MG63 (cell line): ENCODE results near the gene ATF7. TPM values are rescaled to one million over a fixed set of nuclear protein-coding genes. Genes with fewer than 3 reads are reported as not detected.
"Not testable (repeated sequence)": the region's sequence is repeated elsewhere in the genome, so short reads cannot be mapped to it uniquely, and the experiment has no call there.

ENCODE experiments used
- DNase-seq: peaks from one replicate; pipeline ENCODE4 v3.0.0-alpha.2; 2020
- H3K27me3 ChIP-seq: fragments of 250-450 bp; sonication (Bioruptor Pico); 2 replicates; pipeline ENCODE4 v1.5.1; 2020; ENCODE audit warnings: mild to moderate bottlenecking, moderate library complexity
- H3K36me3 ChIP-seq: fragments of 250-450 bp; sonication (Bioruptor Pico); 2 replicates; pipeline ENCODE4 v1.5.1; 2020; ENCODE audit warnings: mild to moderate bottlenecking, moderate library complexity
- H3K4me3 ChIP-seq: fragments of 250-450 bp; sonication (Bioruptor Pico); 2 replicates; pipeline ENCODE4 v1.5.1; 2020; ENCODE audit warnings: mild to moderate bottlenecking, moderate library complexity
- H3K9me3 ChIP-seq: fragments of 250-450 bp; sonication (Bioruptor Pico); 2 replicates; pipeline ENCODE4 v1.5.1; 2020; ENCODE audit warnings: mild to moderate bottlenecking, moderate library complexity
- total RNA-seq: library from RNA; depleted of rRNA; stranded (reverse); fragments of >200 nt; shearing (Covaris generic); gene quantifications from 2 replicates; pipeline ENCODE4 v1.2.3, GENCODE V29; 2014; ENCODE audit warnings: low replicate concordance

ATF7 gene
- total RNA-seq, 1 experiment from 2014 or later: 5.7 TPM

- Histone ChIP-seq H3K27me3 (no peaks in the 10 kb centered on the region), H3K9me3 (no peaks in the 10 kb centered on the region), H3K4me3 (no peak overlapping the region), H3K36me3 (no peaks in the 10 kb centered on the region)
- no peak for DNase-seq
Observed at GRCh38 chr12:53643232-53643979, 17.2 kb upstream of the ATF7 start.

- H3K9me3 ChIP-seq: no peaks in the 10 kb centered on the region
- H3K27me3 ChIP-seq: no peaks in the 10 kb centered on the region
- no peak for DNase-seq
- H3K36me3 ChIP-seq: no peaks in the 10 kb centered on the region
- H3K4me3 ChIP-seq: no peak overlapping the region
Observed at GRCh38 chr12:53638057-53638456, 11.9 kb upstream of the ATF7 start.

GRCh38 chr12:53636641-53637040, 10.5 kb upstream of the ATF7 start:
- H3K36me3 ChIP-seq: no peaks in the 10 kb centered on the region
- no peak overlapping the region for H3K4me3 ChIP-seq
- no peak for DNase-seq
- H3K27me3 ChIP-seq: no peaks in the 10 kb centered on the region
- no peaks in the 10 kb centered on the region for H3K9me3 ChIP-seq

- H3K27me3 ChIP-seq, DNase-seq, H3K36me3 ChIP-seq, H3K9me3 ChIP-seq, H3K4me3 ChIP-seq: not testable (repeated sequence)
Observed at GRCh38 chr12:53635708-53636107, 9.5 kb upstream of the ATF7 start.

- no peaks in the 10 kb centered on the region; the same call in 1 of the 2 replicates for H3K36me3 ChIP-seq
- DNase-seq: no peak
- 0 out of 2 replicates have a peak, but pooled peaks cover 2% of the 10 kb centered on the region for H3K9me3 ChIP-seq
- H3K4me3 ChIP-seq: no peak overlapping the region
- H3K27me3 ChIP-seq: no peaks in the 10 kb centered on the region
Observed at GRCh38 chr12:53631721-53632120, 5.5 kb upstream of the ATF7 start.

- no peak for DNase-seq
- Histone ChIP-seq H3K9me3 (0 out of 2 replicates have a peak, but pooled peaks cover 2% of the 10 kb centered on the region), H3K4me3 (no peak overlapping the region), H3K27me3 (no peaks in the 10 kb centered on the region), H3K36me3 (no peaks in the 10 kb centered on the region; the same call in none of the 2 replicates)
Observed at GRCh38 chr12:53627919-53628318, 1.7 kb upstream of the ATF7 start.

- no peak for DNase-seq
- 0 out of 2 replicates have a peak, but pooled peaks cover 2% of the 10 kb centered on the region for H3K9me3 ChIP-seq
- no peaks in the 10 kb centered on the region; the same call in none of the 2 replicates for H3K36me3 ChIP-seq
- H3K27me3 ChIP-seq: no peaks in the 10 kb centered on the region
- H3K4me3 ChIP-seq: peak overlapping the region; percentile 82
Observed at GRCh38 chr12:53626702-53627169, 554 bp upstream of the ATF7 start.

- peak overlapping the region; percentile 82 for H3K4me3 ChIP-seq
- H3K9me3 ChIP-seq: no peaks in the 10 kb centered on the region
- no peaks in the 10 kb centered on the region for H3K27me3 ChIP-seq
- no peaks in the 10 kb centered on the region; the same call in none of the 2 replicates for H3K36me3 ChIP-seq
- DNase-seq: no peak
Observed at GRCh38 chr12:53625373-53625945, 723 bp downstream of the ATF7 start.

GRCh38 chr12:53624956-53625355, 1.2 kb downstream of the ATF7 start:
- DNase-seq: no peak
- Histone ChIP-seq H3K36me3 (no peaks in the 10 kb centered on the region; the same call in none of the 2 replicates), H3K4me3 (peak overlapping the region; percentile 82), H3K9me3 (no peaks in the 10 kb centered on the region), H3K27me3 (no peaks in the 10 kb centered on the region)

- H3K27me3 ChIP-seq: no peaks in the 10 kb centered on the region
- H3K36me3 ChIP-seq: no peaks in the 10 kb centered on the region; the same call in none of the 2 replicates
- peak overlapping the region; percentile 82 for H3K4me3 ChIP-seq
- H3K9me3 ChIP-seq: no peaks in the 10 kb centered on the region
- no peak for DNase-seq
Observed at GRCh38 chr12:53624458-53624857, 1.7 kb downstream of the ATF7 start.

GRCh38 chr12:53623548-53624385, 2.4 kb downstream of the ATF7 start:
- H3K36me3 ChIP-seq: no peaks in the 10 kb centered on the region; the same call in none of the 2 replicates
- peak; percentile 15 for DNase-seq
- peak overlapping the region; percentile 82 for H3K4me3 ChIP-seq

GRCh38 chr12:53622724-53623123, 3.5 kb downstream of the ATF7 start:
- no peaks in the 10 kb centered on the region; the same call in none of the 2 replicates for H3K36me3 ChIP-seq
- no peaks in the 10 kb centered on the region for H3K27me3 ChIP-seq
- no peak overlapping the region for H3K4me3 ChIP-seq
- no peak for DNase-seq
- no peaks in the 10 kb centered on the region for H3K9me3 ChIP-seq

More at GRCh38 chr12:53623548-53624385, 2.4 kb downstream of the ATF7 start:
- Histone ChIP-seq H3K9me3 (no peaks in the 10 kb centered on the region), H3K27me3 (no peaks in the 10 kb centered on the region)

GRCh38 chr12:53618275-53618674, 7.9 kb downstream of the ATF7 start:
- Histone ChIP-seq H3K4me3 (peak overlapping the region; percentile 3), H3K9me3 (no peaks in the 10 kb centered on the region), H3K27me3 (no peaks in the 10 kb centered on the region), H3K36me3 (peaks cover 14% of the 10 kb centered on the region)
- no peak for DNase-seq

- no peak overlapping the region for H3K4me3 ChIP-seq
- H3K27me3 ChIP-seq: no peaks in the 10 kb centered on the region
- DNase-seq: no peak
- no peaks in the 10 kb centered on the region for H3K9me3 ChIP-seq
- peaks cover 14% of the 10 kb centered on the region for H3K36me3 ChIP-seq
Observed at GRCh38 chr12:53617700-53618099, 8.5 kb downstream of the ATF7 start.

GRCh38 chr12:53616950-53617349, 9.2 kb downstream of the ATF7 start:
- no peaks in the 10 kb centered on the region for H3K27me3 ChIP-seq
- H3K9me3 ChIP-seq: no peaks in the 10 kb centered on the region
- peaks cover 14% of the 10 kb centered on the region for H3K36me3 ChIP-seq
- no peak for DNase-seq
- H3K4me3 ChIP-seq: no peak overlapping the region

- H3K4me3 ChIP-seq: no peak overlapping the region
- H3K9me3 ChIP-seq: no peaks in the 10 kb centered on the region
- no peaks in the 10 kb centered on the region for H3K27me3 ChIP-seq
- no peak for DNase-seq
- peaks cover 14% of the 10 kb centered on the region for H3K36me3 ChIP-seq
Observed at GRCh38 chr12:53613821-53614220, 12.4 kb downstream of the ATF7 start.

GRCh38 chr12:53612978-53613377, 13.2 kb downstream of the ATF7 start:
- no peaks in the 10 kb centered on the region for H3K27me3 ChIP-seq

More at GRCh38 chr12:53612978-53613377, 13.2 kb downstream of the ATF7 start:
- peaks cover 14% of the 10 kb centered on the region for H3K36me3 ChIP-seq
- H3K9me3 ChIP-seq: no peaks in the 10 kb centered on the region
- no peak for DNase-seq
- H3K4me3 ChIP-seq: no peak overlapping the region
